Measurements from ENCODE around the gene CHCHD6. TPM values are rescaled to one million over a fixed set of nuclear protein-coding genes. Genes with fewer than 3 reads are reported as not detected.

Gene CHCHD6
- total RNA-seq, 1 donor from 2014 or later = 13.1 TPM

DNA sequence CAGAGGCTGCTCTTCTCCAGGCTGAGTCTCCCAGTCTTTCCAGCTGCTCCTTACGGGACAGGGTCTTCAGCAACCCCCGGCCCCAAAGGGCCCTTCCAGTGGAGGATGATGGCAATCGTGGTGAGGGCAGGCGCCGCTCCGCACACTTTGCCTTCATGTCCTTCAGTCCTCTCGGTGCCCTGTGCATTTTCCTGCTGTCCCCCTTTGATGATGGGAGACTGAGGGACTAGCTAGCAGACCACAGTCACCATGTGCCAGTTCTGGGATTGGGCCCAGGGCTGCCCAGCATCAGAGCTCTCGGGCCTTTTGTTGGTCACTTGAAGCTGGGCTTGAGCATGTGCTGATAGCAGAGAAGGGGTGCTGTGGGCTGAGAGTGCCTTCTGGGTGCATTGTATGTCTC lies 40.3 kb upstream of the CHCHD6 start:
- Mint-ChIP-seq H3K9me3 (ENCODE audit: unreplicated experiment) (peaks cover 4% of the 10 kb centered on the region), H3K4me3 (ENCODE audit: unreplicated experiment) (no peak overlapping the region), H3K36me3 (ENCODE audit: unreplicated experiment) (no peaks in the 10 kb centered on the region), H3K4me1 (ENCODE audit: unreplicated experiment) (no peaks in the 10 kb centered on the region), H3K27ac (ENCODE audit: unreplicated experiment) (no peak overlapping the region), H3K27me3 (ENCODE audit: unreplicated experiment) (peaks cover 54% of the 10 kb centered on the region)
- DNase-seq (ENCODE audit: extremely low spot score, unreplicated experiment) = no peak
- TF ChIP-seq, protein P1, sequence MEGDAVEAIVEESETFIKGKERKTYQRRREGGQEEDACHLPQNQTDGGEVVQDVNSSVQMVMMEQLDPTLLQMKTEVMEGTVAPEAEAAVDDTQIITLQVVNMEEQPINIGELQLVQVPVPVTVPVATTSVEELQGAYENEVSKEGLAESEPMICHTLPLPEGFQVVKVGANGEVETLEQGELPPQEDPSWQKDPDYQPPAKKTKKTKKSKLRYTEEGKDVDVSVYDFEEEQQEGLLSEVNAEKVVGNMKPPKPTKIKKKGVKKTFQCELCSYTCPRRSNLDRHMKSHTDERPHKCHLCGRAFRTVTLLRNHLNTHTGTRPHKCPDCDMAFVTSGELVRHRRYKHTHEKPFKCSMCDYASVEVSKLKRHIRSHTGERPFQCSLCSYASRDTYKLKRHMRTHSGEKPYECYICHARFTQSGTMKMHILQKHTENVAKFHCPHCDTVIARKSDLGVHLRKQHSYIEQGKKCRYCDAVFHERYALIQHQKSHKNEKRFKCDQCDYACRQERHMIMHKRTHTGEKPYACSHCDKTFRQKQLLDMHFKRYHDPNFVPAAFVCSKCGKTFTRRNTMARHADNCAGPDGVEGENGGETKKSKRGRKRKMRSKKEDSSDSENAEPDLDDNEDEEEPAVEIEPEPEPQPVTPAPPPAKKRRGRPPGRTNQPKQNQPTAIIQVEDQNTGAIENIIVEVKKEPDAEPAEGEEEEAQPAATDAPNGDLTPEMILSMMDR (IDR thresholded peaks at IDR 0.05) = no peak

DNA sequence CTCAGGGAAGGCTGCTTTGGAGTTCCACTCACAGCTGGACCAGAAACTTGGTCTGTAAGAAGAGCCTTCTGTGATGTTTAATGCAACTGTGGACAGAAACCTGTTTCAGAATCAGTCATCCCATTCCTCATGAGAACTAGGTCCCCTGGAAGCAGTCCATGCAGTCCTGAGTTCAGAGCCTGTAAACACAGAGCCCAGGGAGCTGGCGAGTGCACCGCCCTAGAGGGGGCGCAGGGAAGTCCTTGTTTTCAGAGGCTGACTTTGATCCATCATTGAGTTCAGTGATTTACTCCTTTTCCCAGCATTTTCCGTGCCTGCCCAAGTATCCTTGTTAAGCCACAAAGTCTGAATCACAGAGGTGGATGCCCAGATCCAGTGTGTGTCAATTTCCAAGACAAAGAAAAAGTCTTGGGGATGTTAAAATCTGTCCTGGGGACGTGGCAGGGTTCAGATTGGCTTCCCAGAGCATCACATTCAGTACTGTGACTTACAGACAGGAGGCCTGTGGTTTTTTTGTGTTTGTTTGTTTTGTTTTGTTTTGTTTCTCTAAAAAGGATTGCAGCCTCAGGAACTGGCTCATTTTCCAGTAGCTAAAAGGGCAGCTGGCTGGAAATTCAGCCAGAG lies 39.3 kb upstream of the CHCHD6 start:
- no peak for DNase-seq (ENCODE audit: extremely low spot score, unreplicated experiment)
- TF ChIP-seq, protein P1 (IDR thresholded peaks at IDR 0.05) = peak; percentile 18
- no peak overlapping the region for H3K4me3 Mint-ChIP-seq (ENCODE audit: unreplicated experiment)
- peaks cover 58% of the 10 kb centered on the region for H3K27me3 Mint-ChIP-seq (ENCODE audit: unreplicated experiment)
- no peaks in the 10 kb centered on the region for H3K36me3 Mint-ChIP-seq (ENCODE audit: unreplicated experiment)
- no peaks in the 10 kb centered on the region for H3K4me1 Mint-ChIP-seq (ENCODE audit: unreplicated experiment)
- peaks cover 4% of the 10 kb centered on the region for H3K9me3 Mint-ChIP-seq (ENCODE audit: unreplicated experiment)
- H3K27ac Mint-ChIP-seq (ENCODE audit: unreplicated experiment) = no peak overlapping the region

- TF ChIP-seq, protein P1 (IDR thresholded peaks at IDR 0.05) = no peak
- H3K27me3 Mint-ChIP-seq (ENCODE audit: unreplicated experiment) = peaks cover 57% of the 10 kb centered on the region
These were observed 38.7 kb upstream of the CHCHD6 start for GRCh38 chr3:126665221-126665936.

DNA sequence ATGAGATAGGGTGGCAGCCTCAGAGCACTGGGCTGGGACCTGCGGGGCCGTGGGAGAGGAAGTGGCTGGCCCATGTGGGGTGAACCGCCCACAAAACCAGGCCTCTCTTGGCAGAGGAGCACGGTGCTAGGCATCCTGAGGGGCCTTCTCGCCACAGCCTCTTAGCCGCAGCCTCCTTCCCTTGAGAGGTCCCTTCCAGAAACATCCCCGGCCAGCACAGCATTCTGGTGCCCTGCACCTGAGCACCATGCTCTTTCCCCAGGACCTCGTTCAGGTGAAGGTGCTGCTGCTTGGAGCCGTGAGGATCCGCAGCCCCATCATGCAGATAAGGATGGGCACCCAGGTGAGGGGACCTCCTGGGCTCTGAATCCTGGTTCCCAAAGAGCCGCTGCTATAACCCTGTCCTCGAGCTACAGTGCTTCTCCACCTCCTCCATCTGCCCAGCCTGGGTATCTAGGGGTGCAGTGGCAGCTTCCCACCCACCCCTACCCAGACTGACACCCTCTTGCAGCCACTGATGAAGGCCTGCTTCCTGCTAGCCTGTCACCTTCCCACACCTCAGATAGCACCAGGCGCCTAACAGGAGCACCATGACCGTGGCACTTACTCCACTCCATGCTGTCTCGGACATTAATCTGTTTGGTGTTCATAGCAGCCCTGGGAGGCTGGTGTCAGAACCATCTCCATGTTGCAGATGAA lies 37.9 kb upstream of the CHCHD6 start:
- peaks cover under 1% of the 10 kb centered on the region for H3K9me3 Mint-ChIP-seq (ENCODE audit: unreplicated experiment)
- no peaks in the 10 kb centered on the region for H3K36me3 Mint-ChIP-seq (ENCODE audit: unreplicated experiment)
- no peak for DNase-seq (ENCODE audit: extremely low spot score, unreplicated experiment)
- TF ChIP-seq, protein P1 (IDR thresholded peaks at IDR 0.05) = no peak
- no peaks in the 10 kb centered on the region for H3K4me1 Mint-ChIP-seq (ENCODE audit: unreplicated experiment)
- H3K27me3 Mint-ChIP-seq (ENCODE audit: unreplicated experiment) = peaks cover 56% of the 10 kb centered on the region
- H3K27ac Mint-ChIP-seq (ENCODE audit: unreplicated experiment) = no peak overlapping the region
- no peak overlapping the region for H3K4me3 Mint-ChIP-seq (ENCODE audit: unreplicated experiment)

More at GRCh38 chr3:126665221-126665936, 38.7 kb upstream of the CHCHD6 start:
- Mint-ChIP-seq H3K27ac (ENCODE audit: unreplicated experiment) (no peak overlapping the region), H3K4me1 (ENCODE audit: unreplicated experiment) (no peaks in the 10 kb centered on the region), H3K9me3 (ENCODE audit: unreplicated experiment) (peaks cover 4% of the 10 kb centered on the region), H3K4me3 (ENCODE audit: unreplicated experiment) (no peak overlapping the region), H3K36me3 (ENCODE audit: unreplicated experiment) (no peaks in the 10 kb centered on the region)
- no peak for DNase-seq (ENCODE audit: extremely low spot score, unreplicated experiment)
